Panc1 (cell line): ENCODE data around the gene CA9.

ENCODE experiments used
- POLR2AphosphoS5 ChIP-seq: IDR thresholded peaks from 2 replicates; pipeline ENCODE4 v1.6.1; 2012; ENCODE audit warnings: mild to moderate bottlenecking, low read depth, low read length, moderate library complexity
- SIN3A ChIP-seq: IDR thresholded peaks from 2 replicates; pipeline ENCODE4 v1.6.1; 2012; ENCODE audit warnings: low read depth, mild to moderate bottlenecking, low read length, moderate library complexity, borderline replicate concordance; ENCODE audit not compliant: insufficient read depth
- TCF7L2 ChIP-seq: IDR thresholded peaks from 2 replicates; pipeline ENCODE4 v1.6.1; 2011; ENCODE audit warnings: mild to moderate bottlenecking, low read depth, low read length, inconsistent platforms
- TF ChIP-seq, protein P1 (sequence below): fragments of 450-650 bp; IDR thresholded peaks from 2 replicates; pipeline ENCODE4 v1.5.1; 2017; ENCODE audit warnings: mild to moderate bottlenecking
- TF ChIP-seq, protein P2 (sequence below), 2 experiments: IDR thresholded peaks; 2 replicates each; pipeline ENCODE4 v1.6.1; 2011 to 2012; ENCODE audit warnings: low read depth in 2 of 2, control low read depth in 1 of 2, low read length in 1 of 2, mild to moderate bottlenecking in 1 of 2, moderate library complexity in 1 of 2; ENCODE audit not compliant: insufficient read depth in 1 of 2

DNA sequence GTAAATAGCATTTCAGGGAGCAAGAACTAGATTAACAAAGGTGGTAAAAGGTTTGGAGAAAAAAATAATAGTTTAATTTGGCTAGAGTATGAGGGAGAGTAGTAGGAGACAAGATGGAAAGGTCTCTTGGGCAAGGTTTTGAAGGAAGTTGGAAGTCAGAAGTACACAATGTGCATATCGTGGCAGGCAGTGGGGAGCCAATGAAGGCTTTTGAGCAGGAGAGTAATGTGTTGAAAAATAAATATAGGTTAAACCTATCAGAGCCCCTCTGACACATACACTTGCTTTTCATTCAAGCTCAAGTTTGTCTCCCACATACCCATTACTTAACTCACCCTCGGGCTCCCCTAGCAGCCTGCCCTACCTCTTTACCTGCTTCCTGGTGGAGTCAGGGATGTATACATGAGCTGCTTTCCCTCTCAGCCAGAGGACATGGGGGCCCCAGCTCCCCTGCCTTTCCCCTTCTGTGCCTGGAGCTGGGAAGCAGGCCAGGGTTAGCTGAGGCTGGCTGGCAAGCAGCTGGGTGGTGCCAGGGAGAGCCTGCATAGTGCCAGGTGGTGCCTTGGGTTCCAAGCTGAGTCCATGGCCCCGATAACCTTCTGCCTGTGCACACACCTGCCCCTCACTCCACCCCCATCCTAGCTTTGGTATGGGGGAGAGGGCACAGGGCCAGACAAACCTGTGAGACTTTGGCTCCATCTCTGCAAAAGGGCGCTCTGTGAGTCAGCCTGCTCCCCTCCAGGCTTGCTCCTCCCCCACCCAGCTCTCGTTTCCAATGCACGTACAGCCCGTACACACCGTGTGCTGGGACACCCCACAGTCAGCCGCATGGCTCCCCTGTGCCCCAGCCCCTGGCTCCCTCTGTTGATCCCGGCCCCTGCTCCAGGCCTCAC lies at the start of gene CA9:
- TF ChIP-seq, protein P1, sequence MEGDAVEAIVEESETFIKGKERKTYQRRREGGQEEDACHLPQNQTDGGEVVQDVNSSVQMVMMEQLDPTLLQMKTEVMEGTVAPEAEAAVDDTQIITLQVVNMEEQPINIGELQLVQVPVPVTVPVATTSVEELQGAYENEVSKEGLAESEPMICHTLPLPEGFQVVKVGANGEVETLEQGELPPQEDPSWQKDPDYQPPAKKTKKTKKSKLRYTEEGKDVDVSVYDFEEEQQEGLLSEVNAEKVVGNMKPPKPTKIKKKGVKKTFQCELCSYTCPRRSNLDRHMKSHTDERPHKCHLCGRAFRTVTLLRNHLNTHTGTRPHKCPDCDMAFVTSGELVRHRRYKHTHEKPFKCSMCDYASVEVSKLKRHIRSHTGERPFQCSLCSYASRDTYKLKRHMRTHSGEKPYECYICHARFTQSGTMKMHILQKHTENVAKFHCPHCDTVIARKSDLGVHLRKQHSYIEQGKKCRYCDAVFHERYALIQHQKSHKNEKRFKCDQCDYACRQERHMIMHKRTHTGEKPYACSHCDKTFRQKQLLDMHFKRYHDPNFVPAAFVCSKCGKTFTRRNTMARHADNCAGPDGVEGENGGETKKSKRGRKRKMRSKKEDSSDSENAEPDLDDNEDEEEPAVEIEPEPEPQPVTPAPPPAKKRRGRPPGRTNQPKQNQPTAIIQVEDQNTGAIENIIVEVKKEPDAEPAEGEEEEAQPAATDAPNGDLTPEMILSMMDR = no peak
- TF ChIP-seq POLR2AphosphoS5 (no peak), TCF7L2 (no peak), SIN3A (no peak)
- TF ChIP-seq, protein P2, sequence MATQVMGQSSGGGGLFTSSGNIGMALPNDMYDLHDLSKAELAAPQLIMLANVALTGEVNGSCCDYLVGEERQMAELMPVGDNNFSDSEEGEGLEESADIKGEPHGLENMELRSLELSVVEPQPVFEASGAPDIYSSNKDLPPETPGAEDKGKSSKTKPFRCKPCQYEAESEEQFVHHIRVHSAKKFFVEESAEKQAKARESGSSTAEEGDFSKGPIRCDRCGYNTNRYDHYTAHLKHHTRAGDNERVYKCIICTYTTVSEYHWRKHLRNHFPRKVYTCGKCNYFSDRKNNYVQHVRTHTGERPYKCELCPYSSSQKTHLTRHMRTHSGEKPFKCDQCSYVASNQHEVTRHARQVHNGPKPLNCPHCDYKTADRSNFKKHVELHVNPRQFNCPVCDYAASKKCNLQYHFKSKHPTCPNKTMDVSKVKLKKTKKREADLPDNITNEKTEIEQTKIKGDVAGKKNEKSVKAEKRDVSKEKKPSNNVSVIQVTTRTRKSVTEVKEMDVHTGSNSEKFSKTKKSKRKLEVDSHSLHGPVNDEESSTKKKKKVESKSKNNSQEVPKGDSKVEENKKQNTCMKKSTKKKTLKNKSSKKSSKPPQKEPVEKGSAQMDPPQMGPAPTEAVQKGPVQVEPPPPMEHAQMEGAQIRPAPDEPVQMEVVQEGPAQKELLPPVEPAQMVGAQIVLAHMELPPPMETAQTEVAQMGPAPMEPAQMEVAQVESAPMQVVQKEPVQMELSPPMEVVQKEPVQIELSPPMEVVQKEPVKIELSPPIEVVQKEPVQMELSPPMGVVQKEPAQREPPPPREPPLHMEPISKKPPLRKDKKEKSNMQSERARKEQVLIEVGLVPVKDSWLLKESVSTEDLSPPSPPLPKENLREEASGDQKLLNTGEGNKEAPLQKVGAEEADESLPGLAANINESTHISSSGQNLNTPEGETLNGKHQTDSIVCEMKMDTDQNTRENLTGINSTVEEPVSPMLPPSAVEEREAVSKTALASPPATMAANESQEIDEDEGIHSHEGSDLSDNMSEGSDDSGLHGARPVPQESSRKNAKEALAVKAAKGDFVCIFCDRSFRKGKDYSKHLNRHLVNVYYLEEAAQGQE (IDR thresholded peaks at IDR 0.05; ENCODE audit: insufficient read depth in 1 of 2, low read depth in 2 of 2, low read length in 1 of 2) = no peak
